ENCODE measurements around the gene SRBD1.

Gene SRBD1

DNA sequence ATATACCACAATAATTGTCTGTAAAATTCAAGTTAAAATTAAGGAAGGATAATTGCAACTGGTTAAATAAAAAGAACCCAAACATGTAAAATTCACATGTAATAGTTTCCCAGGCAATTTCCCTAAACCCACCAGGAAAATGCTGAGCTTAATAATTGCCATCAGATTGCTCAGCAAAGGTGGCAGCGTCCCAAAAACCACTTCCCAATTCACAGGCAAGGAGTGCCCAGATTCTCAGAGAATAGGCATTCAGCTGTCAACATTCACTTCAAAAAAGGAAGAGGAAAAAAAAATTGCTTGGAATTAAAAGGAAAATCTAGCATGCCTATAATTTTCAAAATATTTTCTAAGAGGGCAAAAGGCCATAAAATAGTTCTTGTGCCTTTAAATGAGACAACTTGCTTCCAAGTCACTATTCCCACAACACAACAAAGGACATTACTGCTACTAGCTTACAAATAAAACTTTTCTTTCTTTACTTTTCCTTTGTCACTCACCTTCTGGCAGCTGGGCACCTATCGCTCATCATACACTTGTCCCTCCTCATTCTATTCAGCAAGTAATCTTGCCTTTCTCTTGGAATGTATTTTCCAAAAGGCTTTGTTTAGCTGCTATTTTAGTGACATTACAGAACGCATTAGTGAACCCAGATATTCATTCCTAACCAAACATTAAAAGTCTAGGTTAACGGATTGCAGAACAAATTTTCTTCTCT lies 15.2 kb downstream of the SRBD1 start:
- DNase-seq, result no peak

DNA sequence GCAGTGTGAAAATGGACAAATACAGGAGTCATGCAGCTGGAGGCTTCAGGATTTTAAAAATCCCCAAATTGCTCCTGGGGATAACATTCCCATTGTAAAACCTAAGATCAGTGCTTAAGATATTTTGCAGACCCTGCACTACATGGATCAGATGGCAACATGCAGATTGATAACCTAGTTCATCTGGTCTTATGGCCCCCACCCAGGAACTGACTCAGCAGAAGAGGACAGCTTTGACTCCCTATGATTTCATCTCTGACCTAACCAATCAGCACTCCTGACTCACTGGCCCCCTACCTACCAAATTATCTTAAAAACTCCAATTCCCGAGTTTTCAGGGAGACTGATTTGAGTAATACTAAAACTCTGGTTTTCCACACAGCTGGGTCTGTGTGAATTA lies 20.0 kb downstream of the SRBD1 start:
- no peak for DNase-seq

DNA sequence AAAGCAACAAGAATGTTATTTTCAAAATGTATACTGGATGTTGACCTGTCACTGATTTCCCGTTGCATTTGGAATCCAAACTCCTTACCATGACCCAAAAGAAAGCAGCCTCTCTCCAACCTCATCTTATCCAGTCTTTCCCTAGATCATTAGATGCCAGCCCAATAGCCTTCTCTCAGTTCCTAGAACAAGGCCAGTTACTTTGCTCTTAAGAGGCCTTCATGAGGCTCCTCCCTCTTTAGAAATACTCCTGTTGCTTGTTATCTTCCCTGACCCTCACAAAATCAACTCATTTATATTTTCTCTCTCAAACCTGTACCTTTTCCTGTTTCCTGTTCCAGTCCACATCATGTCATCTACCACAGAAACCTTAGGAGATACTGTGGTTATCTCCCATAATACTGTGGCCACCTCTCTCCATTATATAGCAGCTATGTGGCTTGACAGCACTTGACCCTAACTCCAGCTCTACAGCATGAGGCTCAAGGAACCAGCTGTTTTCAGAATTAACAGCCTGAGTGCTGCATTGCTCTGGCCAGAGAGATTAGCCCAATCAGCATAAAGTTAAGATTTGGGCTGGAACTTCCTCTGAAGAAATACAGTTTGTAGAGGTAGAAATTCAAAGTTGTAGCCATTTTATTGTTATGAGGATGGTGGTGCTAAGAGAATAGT lies 22.8 kb downstream of the SRBD1 start:
- DNase-seq, result no peak

DNA sequence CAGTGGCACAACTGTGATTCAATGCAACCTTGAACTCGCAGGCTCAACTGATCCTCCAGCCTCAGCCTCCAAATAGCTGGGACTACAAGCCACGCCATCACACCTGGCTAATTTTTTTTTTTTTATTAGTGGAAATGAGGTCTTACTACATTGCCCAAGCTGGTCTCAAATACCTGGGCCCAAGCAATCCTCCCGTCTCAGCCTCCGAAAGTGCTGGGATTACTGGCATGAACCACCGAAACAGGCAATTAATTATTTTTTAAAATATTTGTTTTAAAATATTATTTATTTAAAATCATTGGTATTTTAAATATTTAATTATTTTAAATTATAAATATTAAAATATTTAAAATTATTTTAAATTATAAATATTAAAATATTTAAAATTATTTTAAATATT lies 24.5 kb downstream of the SRBD1 start:
- DNase-seq, result no peak

DNA sequence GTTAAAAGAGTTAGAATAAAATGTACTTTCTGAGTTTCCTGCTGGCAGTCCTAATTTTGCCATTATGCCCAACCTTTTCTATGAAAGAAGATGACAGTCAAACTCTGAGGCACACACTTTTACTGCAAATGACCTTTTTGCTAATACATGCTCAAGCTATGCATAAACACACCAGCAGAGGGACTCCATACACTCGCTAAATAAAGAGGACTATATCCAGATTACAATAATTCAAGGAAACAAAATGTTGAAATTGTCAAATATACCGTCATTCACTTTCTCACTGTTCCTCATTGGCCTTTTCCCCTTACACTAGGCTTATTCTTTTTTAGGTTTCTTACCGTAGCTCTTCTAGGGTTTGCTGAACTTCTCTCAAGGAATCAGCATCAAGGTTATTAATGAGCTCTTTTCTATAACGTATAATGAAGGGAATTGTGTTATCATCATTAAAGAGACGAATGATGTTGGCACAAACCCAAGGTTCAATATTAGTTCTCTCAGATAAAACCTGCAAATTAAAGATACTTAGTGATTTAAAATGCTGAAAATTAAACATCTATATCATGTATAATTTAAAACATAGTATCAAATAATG lies 25.7 kb downstream of the SRBD1 start:
- no peak for DNase-seq

DNA sequence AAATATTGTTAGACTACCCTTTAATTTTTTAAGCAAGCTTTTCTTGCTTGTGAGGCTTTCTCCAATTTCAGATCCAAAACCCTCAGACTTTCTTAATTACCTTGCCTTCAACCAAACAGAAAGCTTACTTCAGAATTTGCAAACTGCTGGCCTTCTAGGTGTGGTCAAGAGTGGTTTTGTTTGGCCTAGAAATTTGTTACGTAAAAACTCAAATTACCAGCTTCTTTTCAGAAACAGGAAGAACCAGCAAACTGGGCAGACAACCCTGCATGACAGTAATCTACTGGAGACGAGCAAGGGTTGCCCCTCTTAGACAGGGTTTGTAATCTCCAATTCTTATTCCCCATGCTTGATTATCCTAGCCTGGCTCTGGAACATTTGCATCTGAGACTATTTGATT lies 27.1 kb downstream of the SRBD1 start:
- DNase-seq, result no peak

DNA sequence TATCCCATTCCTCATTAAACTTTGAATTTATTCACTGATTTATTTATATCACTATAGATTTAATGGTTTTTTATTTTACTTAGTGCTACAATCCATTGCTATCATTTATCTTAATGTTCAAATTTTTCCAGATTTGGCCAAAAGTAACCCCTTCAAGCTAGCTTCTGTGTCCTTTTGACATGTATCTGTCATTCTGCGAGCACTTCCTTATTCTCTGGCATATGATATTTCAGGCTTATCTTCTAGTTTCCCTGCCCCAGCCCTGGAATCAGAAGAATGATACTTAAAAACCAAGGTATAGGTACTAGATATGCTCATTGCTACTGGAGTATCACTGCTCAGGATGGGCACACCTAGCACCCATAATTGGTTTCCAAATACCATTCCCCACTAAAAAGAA lies 28.5 kb downstream of the SRBD1 start:
- DNase-seq, result no peak

DNA sequence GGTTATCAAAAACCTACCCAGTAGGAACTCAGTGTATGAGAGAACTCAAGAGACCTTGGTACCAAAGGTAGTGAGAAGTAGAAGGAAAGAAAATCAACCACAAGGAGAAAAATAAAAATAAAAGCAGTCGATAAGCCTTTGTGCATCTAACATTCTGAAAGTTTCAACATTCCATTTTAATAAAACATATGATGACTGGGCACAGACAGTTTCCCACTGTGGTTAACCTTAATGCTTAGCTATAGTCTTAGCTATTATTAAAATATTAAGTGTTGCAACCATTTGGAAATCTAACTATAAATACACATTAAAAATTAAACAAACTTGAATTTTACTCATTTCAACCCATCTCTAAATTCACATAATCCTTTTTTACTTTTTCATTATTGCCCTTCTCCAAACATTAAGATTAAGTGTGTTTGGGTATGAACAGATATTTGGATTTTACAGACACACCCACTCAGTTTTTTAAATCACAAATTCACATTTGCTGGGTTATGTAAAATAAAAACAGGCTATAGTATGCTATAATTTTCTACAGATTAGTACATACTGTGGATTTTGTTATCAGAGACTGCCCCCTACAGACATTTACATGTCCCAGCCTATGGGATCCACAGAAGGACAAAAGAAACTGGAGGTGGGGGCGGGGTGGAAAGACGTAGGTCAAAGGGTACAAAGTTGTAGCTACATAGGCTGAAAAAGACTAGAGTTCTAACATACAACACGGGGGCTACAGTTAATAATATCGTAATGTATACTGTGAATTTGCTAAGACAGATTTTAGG lies 32.8 kb downstream of the SRBD1 start:
- no peak for DNase-seq

DNA sequence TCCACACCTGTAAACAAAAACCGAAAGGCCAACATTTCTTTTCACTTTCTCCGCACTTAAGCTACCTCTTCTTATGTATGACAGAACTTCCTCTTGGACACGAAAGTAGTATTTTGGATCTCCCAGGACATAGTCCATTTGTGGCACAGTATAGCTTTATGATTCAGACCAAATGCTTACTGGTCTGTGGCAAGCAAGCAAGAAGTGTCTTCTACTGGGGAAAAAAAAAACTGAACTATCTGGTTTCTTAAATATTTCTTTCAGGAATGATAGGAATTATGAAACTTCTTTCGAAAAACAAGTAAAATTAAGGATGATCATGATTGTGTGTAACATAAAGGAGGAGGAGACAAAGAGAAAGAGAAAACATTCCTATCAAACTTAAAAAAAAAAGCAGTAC lies 33.6 kb downstream of the SRBD1 start:
- no peak for DNase-seq

DNA sequence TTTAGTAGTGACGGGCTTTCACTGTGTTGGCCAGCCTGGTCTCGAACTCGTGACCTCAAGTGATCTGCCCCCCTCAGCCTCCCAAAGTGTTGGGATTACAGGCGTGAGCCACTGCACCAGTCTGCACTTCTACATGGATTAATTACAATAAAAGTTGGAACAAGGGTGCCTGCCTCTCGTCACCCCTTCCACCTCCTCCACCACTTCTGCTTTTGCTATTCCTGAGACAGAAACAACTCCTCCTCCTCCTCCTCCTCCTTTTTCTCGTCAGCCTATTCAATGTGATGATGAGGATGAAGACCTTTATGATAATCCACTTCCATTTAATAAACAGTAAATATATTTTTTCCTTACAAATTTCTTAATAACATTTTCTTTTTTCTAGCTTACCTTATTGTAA lies 35.2 kb downstream of the SRBD1 start:
- DNase-seq, result no peak

DNA sequence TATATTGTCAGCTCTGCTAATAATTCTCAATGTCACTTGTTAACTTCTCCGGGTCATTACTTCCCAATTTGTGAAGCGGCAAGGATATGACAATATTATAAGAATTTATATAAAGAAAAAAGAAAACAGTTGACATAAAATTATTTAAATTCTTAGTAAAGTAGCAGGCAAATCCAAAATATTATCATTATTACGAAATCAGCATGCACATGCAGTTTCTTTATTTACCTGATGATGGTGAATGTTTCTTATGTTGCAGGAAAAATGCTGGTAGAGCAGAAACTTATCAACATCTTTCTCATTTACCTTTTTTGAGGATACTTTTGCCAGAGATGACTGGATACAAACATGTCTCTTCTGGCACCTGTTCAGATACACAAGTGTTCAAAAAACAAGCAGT lies 38.1 kb downstream of the SRBD1 start:
- DNase-seq, result no peak

DNA sequence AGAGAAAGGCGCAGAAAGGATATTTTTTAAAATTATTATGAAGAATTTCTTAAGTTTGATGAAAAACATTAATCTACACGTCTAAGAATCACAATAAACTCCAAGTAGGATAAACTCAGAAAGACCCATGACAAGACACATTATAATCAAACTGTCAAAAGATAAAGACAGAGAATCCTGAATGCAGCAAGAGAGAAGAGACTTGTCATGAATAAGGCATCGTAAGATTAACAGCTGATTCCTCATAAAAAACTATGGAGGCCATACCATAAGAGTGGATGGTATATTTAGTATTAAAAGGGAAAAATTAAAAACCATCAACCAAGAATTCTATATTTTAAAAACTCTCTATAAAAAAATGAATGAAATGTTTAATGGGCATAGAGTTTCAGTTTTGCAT lies 39.1 kb downstream of the SRBD1 start:
- no peak for DNase-seq

DNA sequence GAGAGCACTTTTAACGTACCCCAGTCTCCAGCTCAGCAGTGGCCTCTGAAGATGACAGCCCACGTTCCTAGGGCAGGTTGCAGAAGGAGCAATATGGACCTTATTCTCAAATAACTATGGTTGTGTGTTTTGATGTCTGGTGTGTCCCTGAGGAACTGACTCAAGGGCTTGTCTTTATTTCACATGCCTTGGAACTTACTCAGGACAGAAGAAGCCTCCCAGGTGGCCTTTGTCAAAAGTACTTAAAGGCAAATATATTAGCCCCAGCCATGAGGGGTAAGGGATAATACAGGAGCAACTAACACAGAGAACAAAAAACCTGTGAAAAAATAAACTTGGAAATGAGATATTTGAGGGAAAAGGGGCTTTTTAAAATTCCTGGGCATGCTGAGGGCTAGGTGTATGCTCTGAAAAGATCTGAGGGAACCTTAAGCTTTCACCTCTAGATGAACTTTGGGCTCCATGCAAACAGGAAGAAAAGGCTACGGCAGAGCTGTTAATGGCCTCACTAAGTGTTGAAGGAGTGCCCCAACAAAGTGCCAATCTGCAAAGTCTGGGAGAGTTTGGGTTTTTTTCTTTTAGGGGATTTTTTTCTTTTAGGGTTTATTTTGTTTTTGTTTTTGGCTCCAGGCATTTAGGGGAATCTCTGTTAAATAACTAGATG lies 40.3 kb downstream of the SRBD1 start:
- DNase-seq, result no peak

DNA sequence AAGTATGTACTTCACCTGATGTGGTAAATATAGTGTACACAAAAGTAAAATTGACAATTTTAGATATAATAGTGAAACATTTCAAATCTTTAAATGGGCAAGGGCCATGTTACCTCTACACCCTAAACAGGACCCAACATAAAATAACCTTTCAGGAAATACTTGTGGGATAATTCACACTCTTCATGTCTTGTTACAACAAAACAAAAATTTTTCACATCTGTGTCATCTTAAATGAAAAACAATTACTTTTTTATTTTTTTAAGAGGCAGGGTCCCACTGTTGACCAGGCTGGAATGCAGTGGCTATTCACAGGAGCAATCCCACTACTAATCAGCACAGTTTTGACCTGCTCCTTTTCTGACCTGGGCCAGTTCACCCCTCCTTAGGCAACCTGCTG lies 42.1 kb downstream of the SRBD1 start:
- no peak for DNase-seq

DNA sequence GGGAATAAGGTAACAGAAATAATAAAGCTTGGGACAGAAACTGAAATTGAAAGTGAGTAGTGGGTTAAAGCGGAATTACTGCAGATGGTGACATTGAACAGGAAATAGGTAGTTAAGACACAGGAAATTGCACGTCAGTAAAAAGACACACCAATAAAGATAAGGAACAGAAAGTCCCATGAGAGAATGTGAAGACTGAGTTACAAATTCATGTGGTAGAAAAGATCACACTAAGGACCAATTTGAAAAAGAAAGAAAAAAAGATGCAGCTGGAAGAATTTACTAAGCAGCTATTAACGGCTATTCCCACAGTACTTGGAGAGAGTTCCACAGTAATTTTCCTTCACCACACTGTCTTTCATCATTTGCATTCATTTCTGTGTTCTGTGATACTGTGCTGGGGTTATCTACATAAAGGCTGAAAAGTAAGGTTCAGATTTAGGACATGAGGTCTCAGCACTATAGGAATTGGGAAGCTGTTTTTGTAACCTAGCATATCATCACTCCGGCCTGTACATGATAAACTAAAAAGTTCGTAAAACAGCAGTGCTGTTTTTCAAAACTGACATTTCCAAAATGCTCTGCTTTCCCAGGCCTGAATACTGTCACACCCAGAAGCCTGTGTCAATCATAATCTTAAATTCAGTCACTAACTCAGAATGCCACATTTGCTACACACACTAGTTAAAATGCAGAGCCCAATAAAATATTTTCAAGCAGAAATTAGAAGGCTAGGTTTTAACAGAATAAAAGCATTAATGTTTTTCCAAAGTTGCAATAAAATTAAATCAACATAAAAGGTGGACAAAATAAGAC lies 42.9 kb downstream of the SRBD1 start:
- DNase-seq, result no peak

DNA sequence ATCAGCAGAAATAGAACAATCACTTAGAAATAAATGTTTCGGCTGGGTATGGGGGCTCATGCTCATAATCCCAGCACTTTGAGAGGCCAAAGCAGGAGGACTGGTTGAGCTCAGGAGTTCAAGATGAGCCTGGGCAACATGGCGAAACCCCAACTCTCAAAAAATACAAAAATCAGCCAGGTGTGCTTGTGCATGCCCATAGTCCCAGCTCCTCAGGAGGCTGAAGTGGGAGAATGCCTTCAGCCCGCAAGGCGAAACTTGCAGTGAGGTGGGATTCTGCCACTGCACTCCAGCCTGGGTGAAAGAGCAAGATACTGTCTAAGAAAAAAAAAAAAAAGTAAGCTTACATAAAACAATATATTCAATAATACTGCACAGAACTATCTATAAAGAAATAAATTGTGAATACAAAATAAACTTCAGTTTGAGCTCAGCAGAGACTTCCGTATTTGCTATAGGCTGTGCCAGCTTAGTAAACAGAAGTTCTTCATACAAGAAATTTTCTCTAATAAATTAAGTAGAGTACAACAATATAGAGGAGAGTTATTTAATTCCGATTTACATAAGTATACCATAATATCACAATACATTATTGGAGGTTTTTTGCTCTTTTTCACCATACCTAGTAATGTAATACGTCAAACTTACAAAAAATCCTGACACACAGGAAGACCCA lies 43.6 kb downstream of the SRBD1 start:
- no peak for DNase-seq

DNA sequence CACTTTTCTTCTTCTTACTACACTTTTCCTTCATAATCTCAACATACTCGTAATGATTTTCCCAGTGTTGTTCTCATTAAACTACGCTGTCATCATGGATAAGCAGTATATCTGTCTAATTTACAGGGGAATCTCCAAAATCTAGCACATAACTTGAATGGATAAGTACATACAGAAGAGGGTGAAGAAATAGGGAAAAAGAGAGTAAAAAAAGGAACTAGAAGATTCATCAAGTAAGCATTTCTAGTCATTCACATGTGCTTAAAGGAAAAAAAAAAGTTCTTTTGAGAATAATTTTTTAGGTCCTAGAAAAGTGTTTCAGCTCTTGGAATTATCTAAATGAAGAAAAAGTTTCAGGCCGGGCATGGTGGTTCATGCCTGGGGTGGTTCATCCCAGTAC lies 51.6 kb downstream of the SRBD1 start:
- no peak for DNase-seq

DNA sequence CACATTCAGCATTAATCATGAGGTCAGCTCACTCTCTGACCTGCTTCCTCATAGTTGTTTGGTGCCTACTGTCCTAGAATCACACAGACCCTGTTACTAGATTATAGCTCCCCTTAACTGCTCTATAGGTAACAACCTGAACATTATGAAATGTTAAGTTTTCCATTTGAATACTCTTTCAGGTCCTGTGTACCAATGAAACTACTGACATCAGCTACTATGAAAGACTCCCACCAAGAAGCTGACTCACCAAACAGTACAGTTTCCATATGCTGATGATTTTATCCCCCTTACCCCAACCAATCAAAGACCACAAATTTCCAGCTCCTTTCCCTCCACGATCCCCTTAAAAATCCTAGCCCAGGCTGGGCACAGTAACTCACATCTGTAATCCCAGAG lies 56.3 kb downstream of the SRBD1 start:
- no peak for DNase-seq

DNA sequence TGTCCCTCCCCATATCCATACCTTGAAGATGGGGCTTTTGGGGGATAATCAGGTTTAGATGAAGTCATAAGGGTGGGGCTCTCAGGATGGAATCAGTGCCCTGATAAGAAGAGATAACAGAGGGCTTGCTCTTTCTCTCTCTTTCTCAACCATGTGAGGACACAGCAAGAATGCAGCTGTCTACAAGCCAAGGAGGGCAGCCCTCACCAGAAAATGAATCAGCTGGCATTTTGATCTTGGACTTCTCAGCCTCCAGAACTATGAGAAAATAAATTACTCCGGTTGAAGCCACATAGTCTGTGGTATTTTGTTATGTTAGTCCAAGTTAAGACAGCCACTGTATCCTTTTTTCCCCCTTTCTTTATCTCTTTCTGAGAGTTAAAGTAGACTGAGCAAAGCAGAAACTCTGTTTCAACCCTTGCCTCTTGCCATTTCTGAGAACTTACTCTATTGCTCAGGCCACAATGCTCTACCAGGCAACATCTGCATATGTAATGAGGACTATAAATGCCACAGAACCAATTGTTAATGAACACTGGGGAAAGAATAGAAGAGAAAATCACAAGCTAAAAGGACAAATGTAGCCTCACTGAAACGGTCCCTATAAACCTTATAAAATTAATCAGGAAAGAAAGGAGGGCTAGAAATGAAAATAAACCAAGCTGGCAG lies 56.9 kb downstream of the SRBD1 start:
- no peak for DNase-seq

DNA sequence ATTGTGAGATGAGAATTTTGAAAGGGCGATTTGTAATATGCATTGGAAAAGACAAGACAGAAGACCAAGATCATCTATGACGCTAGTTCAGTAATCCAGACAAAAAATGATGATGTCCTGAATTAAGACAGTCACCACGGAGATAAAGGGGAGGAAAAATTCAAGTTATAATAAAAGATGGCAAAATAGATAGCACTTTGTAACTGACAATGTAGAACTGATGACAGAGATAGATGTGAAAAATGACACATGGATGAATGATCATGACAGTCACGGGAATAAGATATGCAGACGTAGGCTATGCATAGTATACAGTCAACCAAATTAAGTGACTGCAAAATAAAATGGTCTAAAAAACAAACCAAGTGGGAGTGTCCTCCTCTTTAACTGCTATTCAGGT lies 59.2 kb downstream of the SRBD1 start:
- no peak for DNase-seq

DNA sequence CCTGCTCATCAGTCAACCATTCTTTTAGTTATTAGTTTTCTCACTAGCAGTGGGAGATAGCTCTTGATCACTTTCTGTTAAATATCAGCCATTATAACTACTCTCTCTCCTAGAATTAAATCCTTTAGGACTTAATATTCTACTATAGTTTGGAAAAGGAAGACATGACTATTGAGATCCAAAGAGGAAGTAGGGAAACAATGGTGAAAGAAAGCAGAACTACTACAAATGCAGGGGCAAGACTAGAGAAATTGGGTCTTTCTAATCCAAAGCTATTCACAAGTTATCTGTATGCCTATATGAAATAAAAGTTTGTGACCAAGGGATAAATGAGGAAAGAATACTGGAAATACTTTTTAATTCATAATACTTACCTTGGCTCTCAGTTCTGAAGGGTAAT lies 65.1 kb downstream of the SRBD1 start:
- no peak for DNase-seq
